GM12878 (cell line): Measurements from ENCODE around the gene ALPK1. TPM values are rescaled to one million over a fixed set of nuclear protein-coding genes. Genes with fewer than 3 reads are reported as not detected.

Experiments used
- ATAC-seq: fragments of 200-7000 bp; cut with Tn5 transposase; 3 replicates; pipeline ENCODE4 v1.9.1; 2020; ENCODE audit warnings: mild to moderate bottlenecking, moderate library complexity
- BruUV-seq: library from RNA; stranded (reverse); fragments of 400-500 nt; replicated peaks from 2 replicates; lab custom pipeline; 2021; lab: Mats Ljungman, UMichigan
- CTCF ChIA-PET: fragments of 300-600 bp; sonication (Branson Sonifier 250); formaldehyde crosslinking; extraction: SDS; loops from one replicate; lab custom pipeline; 2021; ENCODE audit warnings: inconsistent platforms; lab: Yijun Ruan, JAX
- POLR2A ChIA-PET: fragments of 350-600 bp; formaldehyde crosslinking; extraction: SDS; loops from one replicate; lab custom pipeline; 2021; ENCODE audit warnings: inconsistent platforms; lab: Charles Lee
- RAD21 ChIA-PET: fragments of 300-600 bp; sonication (Branson Sonifier 250); formaldehyde crosslinking; loops from one replicate; lab custom pipeline; 2023; ENCODE audit warnings: antibody characterized with exemption; ENCODE audit not compliant: unreplicated experiment; lab: Charles Lee
- SMC1A ChIA-PET: fragments of 300-600 bp; sonication (Branson Sonifier 250); formaldehyde crosslinking; loops from one replicate; lab custom pipeline; 2023; ENCODE audit not compliant: unreplicated experiment, uncharacterized antibody; lab: Charles Lee
- DNase-seq: peaks from one replicate; pipeline ENCODE4 v3.0.0-alpha.2; 2011; ENCODE audit warnings: low read depth, low spot score
- FAIRE-seq: peaks from 3 replicates; lab custom pipeline; 2011; peaks lifted over from hg19 to GRCh38; lab: Jason Lieb, UNC
- H2AFZ ChIP-seq: 2 replicates; pipeline ENCODE4 v1.6.0; 2011; ENCODE audit warnings: low read depth, low read length, control low read depth; ENCODE audit not compliant: control insufficient read depth
- H3K27ac ChIP-seq: 2 replicates; pipeline ENCODE4 v1.5.1; 2011; ENCODE audit warnings: control low read depth; ENCODE audit not compliant: control insufficient read depth, insufficient read depth
- H3K27me3 ChIP-seq, 2 experiments: replicated peaks in 1 of 2; 2 replicates each; pipeline versions ENCODE4 v1.6.0 to v1.6.1; 2011; ENCODE audit warnings: low read length in 1 of 2; ENCODE audit not compliant: control insufficient read depth in 2 of 2, insufficient read depth in 2 of 2
- H3K36me3 ChIP-seq, 2 experiments: 2 replicates each; pipeline ENCODE4 v1.5.1; 2011; ENCODE audit warnings: low read length in 1 of 2; ENCODE audit not compliant: control insufficient read depth in 2 of 2, insufficient read depth in 2 of 2
- H3K4me1 ChIP-seq: 2 replicates; pipeline ENCODE4 v1.6.1; 2011; ENCODE audit warnings: mild to moderate bottlenecking, low read length, moderate library complexity, mixed read lengths; ENCODE audit not compliant: control insufficient read depth, insufficient read depth
- H3K4me2 ChIP-seq: 2 replicates; pipeline ENCODE4 v1.6.0; 2011; ENCODE audit warnings: control low read depth; ENCODE audit not compliant: control insufficient read depth, insufficient read depth
- H3K4me3 ChIP-seq: fragments of 200-600 bp; sonication (generic); 2 replicates; pipeline ENCODE4 v1.5.1; 2016
- H3K79me2 ChIP-seq: 2 replicates; pipeline ENCODE4 v1.6.0; 2011; ENCODE audit warnings: low read length; ENCODE audit not compliant: control insufficient read depth, insufficient read depth
- H3K9ac ChIP-seq: 2 replicates; pipeline ENCODE4 v1.8.0; 2011; ENCODE audit warnings: low read length, control low read depth, mixed read lengths; ENCODE audit not compliant: control insufficient read depth, insufficient read depth
- H3K9me3 ChIP-seq: replicated peaks from 3 replicates; pipeline ENCODE4 v1.5.1; 2011; ENCODE audit warnings: mild to moderate bottlenecking, low read length; ENCODE audit not compliant: control insufficient read depth, insufficient read depth
- H4K20me1 ChIP-seq: 2 replicates; pipeline ENCODE4 v1.6.0; 2011; ENCODE audit not compliant: control insufficient read depth, insufficient read depth
- FOXM1 ChIP-seq: IDR thresholded peaks from 2 replicates; pipeline ENCODE4 v1.6.1; 2012; ENCODE audit warnings: low read depth, mild to moderate bottlenecking, inconsistent platforms, low read length, moderate library complexity
- POLR2A ChIP-seq: IDR thresholded peaks from 2 replicates; pipeline ENCODE4 v1.6.1; 2011; ENCODE audit warnings: low read depth, mild to moderate bottlenecking, low read length
- POLR2AphosphoS2 ChIP-seq: IDR thresholded peaks from 2 replicates; pipeline ENCODE4 v1.6.1; 2011; ENCODE audit warnings: low read depth, mild to moderate bottlenecking, low read length, improper control_type of control experiment, moderate library complexity
- POLR2AphosphoS5 ChIP-seq: IDR thresholded peaks from 2 replicates; pipeline ENCODE4 v1.6.1; 2011; ENCODE audit warnings: mild to moderate bottlenecking, low read length, inconsistent platforms
- RUNX3 ChIP-seq: IDR thresholded peaks from 2 replicates; pipeline ENCODE4 v1.6.1; 2012; ENCODE audit warnings: low read length, inconsistent platforms
- STAT3 ChIP-seq: IDR thresholded peaks from 2 replicates; pipeline ENCODE4 v1.6.1; 2011; ENCODE audit warnings: low read depth, low read length, improper control_type of control experiment
- SUZ12 ChIP-seq: fragments of 200-600 bp; sonication (generic); IDR thresholded peaks from one replicate; pipeline ENCODE4 v1.6.1; 2018; ENCODE audit warnings: antibody characterized with exemption, mild to moderate bottlenecking; ENCODE audit not compliant: unreplicated experiment
- WGBS: methylation state at CpG from one replicate; pipeline ENCODE4 v1.1.6; 2016; ENCODE audit warnings: low lambda C conversion rate; ENCODE audit not compliant: insufficient replicate concordance, insufficient coverage; ENCODE audit errors: missing lambda C conversion rate; 5-methylcytosine and 5-hydroxymethylcytosine counted together
- in situ Hi-C: fragments of 300-500 bp; cut with MboI; formaldehyde crosslinking; loops from 9 replicates; pipeline ENCODE4 v1.14.3; 2018; ENCODE audit warnings: mixed read lengths
- intact Hi-C: fragments of 100-400 bp; cut with micrococcal nuclease; formaldehyde crosslinking; loops from one replicate; pipeline ENCODE4 v1.14.2; 2022; ENCODE audit not compliant: unreplicated experiment
- polyA plus RNA-seq, 11 experiments: library from polyadenylated mRNA; depleted of rRNA in 4 of 11; unstranded in 6 of 11; stranded (reverse) in 5 of 11; fragments of >200 nt; fragmentation: Nextera tagmentation in 4 of 11; fragmentation: Illumina TruSeq in 1 of 11; extraction: Ambion mirVana in 4 of 11; extraction: Trizol in 1 of 11; gene quantifications; 1 replicate in 1 of 11; 2 replicates in 10 of 11; pipeline versions ENCODE4 v1.2.1 to v1.2.3, GENCODE V29; 2011 to 2016; ENCODE audit warnings: inconsistent platforms in 2 of 11, missing spikeins in 2 of 11, low read depth in 1 of 11
- total RNA-seq, 4 experiments: library from RNA; depleted of rRNA in 3 of 4; stranded (reverse); fragments of >200 nt in 3 of 4; fragmentation: Illumina TruSeq in 1 of 4; extraction: Trizol in 1 of 4; gene quantifications; 2 replicates each; pipeline versions ENCODE4 v1.2.1 to v1.2.3, GENCODE V29; 2013 to 2021
- TF ChIP-seq, protein P1 (sequence below): IDR thresholded peaks from 2 replicates; pipeline ENCODE4 v1.6.1; 2012; ENCODE audit warnings: low read length, inconsistent platforms
- TF ChIP-seq, protein P2 (sequence below): IDR thresholded peaks from 2 replicates; pipeline ENCODE4 v1.6.1; 2011; ENCODE audit warnings: borderline replicate concordance, low read depth, mild to moderate bottlenecking, moderate library complexity, low read length; ENCODE audit not compliant: insufficient read depth, poor library complexity, severe bottlenecking

Gene ALPK1
- total and polyA plus RNA-seq, 10 of the 15 experiments (the other 5 are each of a cell fraction or from before 2014, with no cell fraction given): 8.5 to 32.3 (median 22.6) TPM

DNA sequence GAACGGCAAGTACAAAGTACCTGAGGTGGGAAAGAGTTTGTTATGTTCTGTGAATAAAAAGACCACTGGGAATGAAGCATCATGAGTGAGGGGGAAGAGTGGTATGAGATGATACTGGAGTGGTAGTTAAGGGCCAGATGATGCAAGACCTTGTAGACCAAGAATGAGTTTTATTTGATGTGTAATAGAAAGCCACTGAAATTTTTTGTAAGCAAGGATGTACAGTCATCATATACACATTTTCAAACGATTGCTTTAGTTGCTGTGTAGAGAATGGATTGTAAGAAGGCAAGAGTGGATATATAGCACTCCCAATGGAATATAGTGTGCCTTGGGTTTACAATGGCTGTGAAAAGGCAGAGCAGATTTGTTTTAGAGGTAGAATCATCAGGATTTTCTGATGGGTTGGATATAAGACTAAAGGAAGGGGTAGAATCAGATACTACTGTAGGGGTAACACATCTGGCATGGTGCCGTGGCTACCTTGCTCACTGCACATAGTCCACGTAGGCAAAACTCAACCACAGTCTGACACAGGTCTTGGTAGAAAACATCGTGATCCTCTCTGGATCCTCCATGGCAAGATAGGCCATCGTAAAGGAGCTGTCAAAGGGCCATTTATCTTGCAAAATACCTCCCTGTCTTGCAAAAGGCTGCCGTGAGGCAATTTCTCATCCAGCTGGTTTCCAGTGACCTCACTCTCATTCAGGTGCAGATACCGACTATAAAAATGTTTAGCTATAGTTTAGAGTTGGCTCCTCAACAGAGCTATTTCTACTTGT is 26.3 kb upstream of the ALPK1 start:
- no peak overlapping the region for H3K4me2 ChIP-seq
- no peaks in the 10 kb centered on the region for H3K9me3 ChIP-seq
- ChIA-PET CTCF (interaction anchor here (0.7 to 2.2 kb wide), 13 partner anchors 8 to 253 kb away, joined by 3 to 11 read pairs (median 4); partner anchors contain the start of gene TIFA), SMC1A (interaction anchor here (0.8 to 22.9 kb wide), 14 partner anchors 10 to 247 kb away, joined by 3 to 247 read pairs (median 4); partner anchors contain the start of gene TIFA), POLR2A (interaction anchor here (0.6 to 1.8 kb wide), 5 partner anchors 14 to 246 kb away, joined by 3 to 6 read pairs (median 5); no protein-coding TSS in a partner anchor), RAD21 (interaction anchor here (1.0 to 1.5 kb wide), 8 partner anchors 11 to 246 kb away, joined by 3 to 5 read pairs (median 4); partner anchors contain the start of gene NEUROG2)
- WGBS: 92% methylated on average over 8 of the region's 8 CpGs
- no peak overlapping the region for H2AFZ ChIP-seq
- no peak overlapping the region for H3K4me3 ChIP-seq
- no peaks in the 10 kb centered on the region for H4K20me1 ChIP-seq
- H3K4me1 ChIP-seq: peaks cover 9% of the 10 kb centered on the region
- no peak for FAIRE-seq
- no peaks in the 10 kb centered on the region for H3K27me3 ChIP-seq
- no peak for DNase-seq
- TF ChIP-seq, protein P1, sequence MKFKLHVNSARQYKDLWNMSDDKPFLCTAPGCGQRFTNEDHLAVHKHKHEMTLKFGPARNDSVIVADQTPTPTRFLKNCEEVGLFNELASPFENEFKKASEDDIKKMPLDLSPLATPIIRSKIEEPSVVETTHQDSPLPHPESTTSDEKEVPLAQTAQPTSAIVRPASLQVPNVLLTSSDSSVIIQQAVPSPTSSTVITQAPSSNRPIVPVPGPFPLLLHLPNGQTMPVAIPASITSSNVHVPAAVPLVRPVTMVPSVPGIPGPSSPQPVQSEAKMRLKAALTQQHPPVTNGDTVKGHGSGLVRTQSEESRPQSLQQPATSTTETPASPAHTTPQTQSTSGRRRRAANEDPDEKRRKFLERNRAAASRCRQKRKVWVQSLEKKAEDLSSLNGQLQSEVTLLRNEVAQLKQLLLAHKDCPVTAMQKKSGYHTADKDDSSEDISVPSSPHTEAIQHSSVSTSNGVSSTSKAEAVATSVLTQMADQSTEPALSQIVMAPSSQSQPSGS: 0 out of 2 replicates have a peak, but pooled peaks have one; percentile 8
- TF ChIP-seq, protein P2, sequence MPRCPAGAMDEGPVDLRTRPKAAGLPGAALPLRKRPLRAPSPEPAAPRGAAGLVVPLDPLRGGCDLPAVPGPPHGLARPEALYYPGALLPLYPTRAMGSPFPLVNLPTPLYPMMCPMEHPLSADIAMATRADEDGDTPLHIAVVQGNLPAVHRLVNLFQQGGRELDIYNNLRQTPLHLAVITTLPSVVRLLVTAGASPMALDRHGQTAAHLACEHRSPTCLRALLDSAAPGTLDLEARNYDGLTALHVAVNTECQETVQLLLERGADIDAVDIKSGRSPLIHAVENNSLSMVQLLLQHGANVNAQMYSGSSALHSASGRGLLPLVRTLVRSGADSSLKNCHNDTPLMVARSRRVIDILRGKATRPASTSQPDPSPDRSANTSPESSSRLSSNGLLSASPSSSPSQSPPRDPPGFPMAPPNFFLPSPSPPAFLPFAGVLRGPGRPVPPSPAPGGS: peak; percentile 9
- TF ChIP-seq RUNX3: no peak
- TF ChIP-seq SUZ12: no peak
- TF ChIP-seq POLR2AphosphoS5: peak; percentile 37; the same call in 1 of the 2 replicates
- peak; percentile 54; the same call in 1 of the 2 replicates for TF ChIP-seq POLR2A
- 0 out of 2 replicates have a peak, but pooled peaks have one; percentile 13 for TF ChIP-seq FOXM1
- TF ChIP-seq STAT3: no peak
- 0 out of 2 replicates have a peak, but pooled peaks have one; percentile 28 for TF ChIP-seq POLR2AphosphoS2
- H3K27ac ChIP-seq: no peak overlapping the region; the same call in 1 of the 2 replicates
- peaks cover 29% of the 10 kb centered on the region for H3K79me2 ChIP-seq
- BruUV-seq: no TSS peak
- no peak for ATAC-seq
- in situ Hi-C loops: no loop called here
- intact Hi-C loops: no loop called here
- peaks cover 3 to 7% of the 10 kb centered on the region in 2 experiments for H3K36me3 ChIP-seq
- H3K9ac ChIP-seq: no peak overlapping the region; the same call in 1 of the 2 replicates
